Putamen (tissue), 1 donor: ENCODE data around the gene BCAP31.
"Not testable (repeated sequence)": the region's sequence is repeated elsewhere in the genome, so short reads cannot be mapped to it uniquely, and the experiment has no call there.

ENCODE experiments used
- DNase-seq: peaks from one replicate; pipeline ENCODE4 v3.0.0-alpha.2; 2016; ENCODE audit warnings: low spot score

Gene BCAP31

GRCh38 chrX:153708415-153708814, 15.8 kb downstream of the BCAP31 start:
- DNase-seq: no peak

GRCh38 chrX:153707406-153707805, 16.8 kb downstream of the BCAP31 start:
- no peak for DNase-seq

- no peak for DNase-seq
These were observed 17.4 kb downstream of the BCAP31 start for GRCh38 chrX:153706799-153707198.

DNA sequence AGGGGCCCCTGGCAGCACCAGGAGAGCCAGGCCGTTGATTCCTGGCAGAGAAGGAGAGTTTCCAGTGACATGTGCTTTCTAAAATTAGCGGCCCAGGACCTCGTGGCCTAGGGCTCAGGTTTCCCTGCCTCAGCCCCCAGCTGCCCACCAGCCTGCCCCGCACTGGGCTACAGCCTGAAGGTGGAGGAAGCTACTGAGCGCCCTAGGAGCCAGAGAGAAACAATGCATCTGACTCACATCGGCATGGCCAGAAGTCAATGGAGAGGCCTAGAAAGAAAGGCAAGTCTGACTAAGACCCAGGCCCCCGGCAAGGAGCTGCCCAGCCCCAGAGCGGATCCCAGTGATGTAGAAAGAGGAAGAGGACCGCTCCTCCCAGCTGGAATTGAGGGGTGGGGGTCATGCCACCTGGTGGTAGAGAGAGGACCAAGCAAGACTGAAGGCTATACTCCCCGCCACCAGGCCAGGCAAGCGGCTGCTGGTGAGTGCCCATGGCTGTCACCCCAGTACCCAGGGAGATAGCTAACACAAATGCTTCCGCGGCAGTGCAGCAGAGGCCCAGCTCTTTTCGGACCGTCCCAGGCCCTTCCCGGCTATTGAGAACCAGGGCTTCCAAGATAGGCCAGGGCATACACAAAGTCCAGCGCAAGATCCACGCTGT, 18.7 kb downstream of the BCAP31 start:
- not testable (repeated sequence) for DNase-seq

DNA sequence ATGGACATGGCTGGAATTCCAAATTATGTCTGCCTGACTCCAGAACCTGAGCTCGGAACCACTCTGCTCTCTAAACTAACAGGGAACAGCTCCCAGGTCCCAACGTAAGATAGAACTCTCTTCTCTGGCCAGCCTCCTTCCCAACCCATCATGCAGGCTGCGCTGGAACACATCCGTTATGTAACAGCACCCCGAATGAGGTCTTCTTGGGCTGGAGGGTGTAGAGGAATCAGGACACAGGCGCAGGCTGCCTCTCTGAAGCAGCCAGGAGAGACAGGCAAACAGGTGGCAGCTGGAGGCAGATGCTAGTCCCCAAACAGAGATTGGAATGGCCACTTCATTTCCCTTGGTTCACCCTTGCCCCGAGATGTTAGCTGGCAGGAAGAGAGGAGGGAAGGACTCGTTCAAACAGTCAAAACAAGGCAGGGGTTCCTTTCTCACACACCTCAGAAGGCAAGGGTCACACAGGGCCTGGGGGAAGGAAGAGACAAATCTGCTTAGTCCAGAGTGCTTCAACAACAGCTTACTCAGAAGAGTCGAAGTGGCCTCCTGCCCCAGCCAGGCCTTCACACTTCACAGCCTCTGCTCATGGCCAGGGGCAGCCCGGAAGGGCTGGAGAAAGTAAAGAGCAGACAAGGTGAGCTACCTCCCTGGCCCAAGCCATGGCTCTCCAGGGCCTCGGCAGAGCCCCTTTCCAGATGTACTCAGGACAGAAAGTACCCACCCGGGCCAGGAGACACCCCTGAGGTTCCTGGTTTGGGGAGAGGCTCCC, 19.4 kb downstream of the BCAP31 start:
- DNase-seq: not testable (repeated sequence)

DNA sequence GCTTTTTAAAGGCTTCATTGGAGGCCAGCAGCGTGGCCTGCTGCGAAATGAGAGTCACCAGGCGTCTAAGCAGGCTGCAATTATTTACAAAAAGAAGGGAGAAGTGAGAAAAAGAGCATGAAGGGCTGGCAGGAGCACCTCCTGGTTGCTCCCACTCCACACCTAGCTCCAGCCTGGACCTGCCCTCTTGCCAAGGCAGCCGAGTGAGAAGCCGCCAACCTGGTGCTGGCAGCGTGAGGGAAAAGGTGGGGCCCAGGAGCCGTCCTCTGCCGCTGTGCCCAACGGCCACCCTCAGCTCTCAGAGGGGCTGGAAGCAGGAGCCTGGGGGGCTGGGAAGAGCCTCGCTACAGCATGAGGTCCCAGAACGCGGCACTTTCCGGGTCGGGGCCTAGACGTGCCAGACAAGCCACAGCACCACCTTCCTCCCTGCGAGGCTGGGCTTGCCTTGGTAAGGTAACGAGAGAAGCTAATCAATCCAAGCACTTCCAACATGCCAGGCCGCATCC, 20.1 kb downstream of the BCAP31 start:
- no peak for DNase-seq

- DNase-seq: no peak
These were observed 21.2 kb downstream of the BCAP31 start for GRCh38 chrX:153703036-153703370.

- no peak for DNase-seq
These were observed 21.7 kb downstream of the BCAP31 start for GRCh38 chrX:153702336-153703035.

DNA sequence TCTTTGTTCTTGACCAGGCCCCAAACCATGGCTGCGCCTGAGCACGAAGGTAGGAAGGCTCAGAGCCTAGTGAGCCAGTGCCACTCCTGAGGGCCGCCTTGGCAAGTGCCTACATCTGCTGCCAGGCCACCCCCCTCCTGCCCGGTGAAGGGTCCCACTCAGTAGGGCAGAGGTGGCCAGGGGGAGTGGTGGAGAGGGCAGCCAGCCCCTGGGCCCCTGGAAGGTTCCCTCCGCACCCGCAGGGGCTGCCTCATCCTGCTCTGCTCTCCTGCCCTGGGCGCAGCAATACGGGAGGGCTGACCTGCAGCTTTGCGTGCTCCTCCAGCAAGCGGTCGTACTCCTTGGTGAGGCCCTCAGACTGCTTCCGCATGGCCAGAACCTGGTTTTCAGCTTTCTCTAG, 22.5 kb downstream of the BCAP31 start:
- DNase-seq: no peak

DNA sequence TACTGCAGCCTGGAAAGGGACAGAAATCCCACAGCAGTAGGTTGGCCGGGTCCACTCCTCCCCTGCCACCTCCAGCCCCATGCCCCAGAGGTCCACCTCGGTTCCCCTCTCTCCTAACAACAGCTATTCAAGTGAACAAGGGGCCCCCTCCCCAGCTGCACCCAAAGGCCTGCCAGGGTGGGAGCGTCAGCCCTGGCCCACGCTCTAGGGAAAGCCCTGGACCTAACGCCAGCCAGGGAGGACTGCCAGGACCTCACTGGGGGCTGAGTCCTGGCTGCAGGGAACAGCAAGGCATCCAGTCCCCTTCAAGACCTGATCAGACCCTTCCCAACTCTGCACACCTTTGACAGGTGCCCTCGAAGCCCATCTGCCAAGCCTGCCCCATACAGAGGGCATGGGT, 23.2 kb downstream of the BCAP31 start:
- DNase-seq: no peak

DNA sequence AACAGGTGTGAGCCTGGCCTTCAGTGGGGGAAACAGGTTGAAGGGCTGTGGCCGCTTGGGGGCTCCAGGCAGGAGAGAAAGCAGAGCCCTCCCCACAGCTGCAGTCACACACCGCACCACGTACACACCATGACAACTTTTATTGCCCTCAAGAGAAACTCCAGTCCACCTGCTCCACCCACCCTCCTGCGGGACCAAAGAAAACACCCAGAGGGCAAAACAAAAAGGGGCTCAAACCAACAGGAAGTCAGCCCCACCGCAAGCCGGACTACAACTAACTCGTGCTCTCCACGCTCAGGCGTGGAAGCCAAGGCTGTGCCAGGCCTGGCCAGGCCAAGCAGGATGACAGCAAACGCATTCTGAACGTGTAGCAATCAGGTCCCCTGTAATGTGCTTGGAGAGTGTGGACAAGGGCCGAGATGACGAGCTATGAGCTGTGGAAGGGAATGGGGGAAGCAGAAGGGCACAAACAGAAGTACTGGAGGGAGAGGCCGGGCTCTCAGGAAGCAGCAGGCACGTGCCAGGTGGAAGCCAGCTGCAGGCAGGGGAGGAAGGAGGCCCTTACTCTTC, 23.7 kb downstream of the BCAP31 start:
- DNase-seq: no peak

GRCh38 chrX:153699784-153700371, 24.3 kb downstream of the BCAP31 start:
- DNase-seq: not testable (repeated sequence)

GRCh38 chrX:153699210-153699783, 24.9 kb downstream of the BCAP31 start:
- not testable (repeated sequence) for DNase-seq

GRCh38 chrX:153697924-153698865, 26.0 kb downstream of the BCAP31 start:
- DNase-seq: no peak

- DNase-seq: not testable (repeated sequence)
These were observed 27.0 kb downstream of the BCAP31 start for GRCh38 chrX:153696986-153697722.

DNA sequence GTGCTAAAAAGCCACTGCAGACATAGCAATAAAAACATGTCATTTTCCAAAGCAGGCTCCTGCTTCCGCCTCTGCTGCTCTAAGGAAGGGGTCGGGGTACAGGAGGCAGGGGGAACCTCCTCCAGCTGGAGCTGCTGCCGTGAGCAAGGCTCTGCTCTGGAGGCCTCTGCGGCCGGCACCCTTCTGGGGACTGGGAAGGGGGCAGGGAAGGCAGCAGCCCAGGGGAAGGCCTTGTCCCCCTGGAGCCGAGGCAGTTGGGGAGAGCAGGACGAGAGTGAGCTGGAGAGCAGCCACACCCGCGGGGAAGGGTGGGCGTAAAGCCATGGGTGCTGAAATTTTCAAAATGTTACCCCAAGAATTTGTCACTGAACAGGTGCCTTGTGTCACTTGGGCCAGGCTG, 27.6 kb downstream of the BCAP31 start:
- DNase-seq: not testable (repeated sequence)

DNA sequence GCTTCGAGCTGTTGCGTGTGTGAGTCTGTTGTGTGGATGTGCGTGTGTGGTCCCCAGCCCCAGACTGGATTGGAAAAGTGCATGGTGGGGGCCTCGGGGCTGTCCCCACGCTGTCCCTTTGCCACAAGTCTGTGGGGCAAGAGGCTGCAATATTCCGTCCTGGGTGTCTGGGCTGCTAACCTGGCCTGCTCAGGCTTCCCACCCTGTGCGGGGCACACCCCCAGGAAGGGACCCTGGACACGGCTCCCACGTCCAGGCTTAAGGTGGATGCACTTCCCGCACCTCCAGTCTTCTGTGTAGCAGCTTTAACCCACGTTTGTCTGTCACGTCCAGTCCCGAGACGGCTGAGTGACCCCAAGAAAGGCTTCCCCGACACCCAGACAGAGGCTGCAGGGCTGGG, 28.1 kb downstream of the BCAP31 start:
- DNase-seq: no peak

- no peak for DNase-seq
These were observed 29.4 kb downstream of the BCAP31 start for GRCh38 chrX:153694687-153695270.

GRCh38 chrX:153694256-153694655, 29.9 kb downstream of the BCAP31 start:
- not testable (repeated sequence) for DNase-seq
